Stimulated activated CD8-positive, alpha-beta memory T cell treated with anti-CD3 and anti-CD28 coated beads, Interleukin-2, amount 100 ng/mL, for 48 hours (primary cell): ENCODE results near the gene FLNC.

Experiments used
- DNase-seq, 2 donors: peaks; one replicate each; pipeline ENCODE4 v3.0.0-alpha.2; 2020; ENCODE audit warnings: low read depth in 2 of 2

The FLNC gene, protein sequence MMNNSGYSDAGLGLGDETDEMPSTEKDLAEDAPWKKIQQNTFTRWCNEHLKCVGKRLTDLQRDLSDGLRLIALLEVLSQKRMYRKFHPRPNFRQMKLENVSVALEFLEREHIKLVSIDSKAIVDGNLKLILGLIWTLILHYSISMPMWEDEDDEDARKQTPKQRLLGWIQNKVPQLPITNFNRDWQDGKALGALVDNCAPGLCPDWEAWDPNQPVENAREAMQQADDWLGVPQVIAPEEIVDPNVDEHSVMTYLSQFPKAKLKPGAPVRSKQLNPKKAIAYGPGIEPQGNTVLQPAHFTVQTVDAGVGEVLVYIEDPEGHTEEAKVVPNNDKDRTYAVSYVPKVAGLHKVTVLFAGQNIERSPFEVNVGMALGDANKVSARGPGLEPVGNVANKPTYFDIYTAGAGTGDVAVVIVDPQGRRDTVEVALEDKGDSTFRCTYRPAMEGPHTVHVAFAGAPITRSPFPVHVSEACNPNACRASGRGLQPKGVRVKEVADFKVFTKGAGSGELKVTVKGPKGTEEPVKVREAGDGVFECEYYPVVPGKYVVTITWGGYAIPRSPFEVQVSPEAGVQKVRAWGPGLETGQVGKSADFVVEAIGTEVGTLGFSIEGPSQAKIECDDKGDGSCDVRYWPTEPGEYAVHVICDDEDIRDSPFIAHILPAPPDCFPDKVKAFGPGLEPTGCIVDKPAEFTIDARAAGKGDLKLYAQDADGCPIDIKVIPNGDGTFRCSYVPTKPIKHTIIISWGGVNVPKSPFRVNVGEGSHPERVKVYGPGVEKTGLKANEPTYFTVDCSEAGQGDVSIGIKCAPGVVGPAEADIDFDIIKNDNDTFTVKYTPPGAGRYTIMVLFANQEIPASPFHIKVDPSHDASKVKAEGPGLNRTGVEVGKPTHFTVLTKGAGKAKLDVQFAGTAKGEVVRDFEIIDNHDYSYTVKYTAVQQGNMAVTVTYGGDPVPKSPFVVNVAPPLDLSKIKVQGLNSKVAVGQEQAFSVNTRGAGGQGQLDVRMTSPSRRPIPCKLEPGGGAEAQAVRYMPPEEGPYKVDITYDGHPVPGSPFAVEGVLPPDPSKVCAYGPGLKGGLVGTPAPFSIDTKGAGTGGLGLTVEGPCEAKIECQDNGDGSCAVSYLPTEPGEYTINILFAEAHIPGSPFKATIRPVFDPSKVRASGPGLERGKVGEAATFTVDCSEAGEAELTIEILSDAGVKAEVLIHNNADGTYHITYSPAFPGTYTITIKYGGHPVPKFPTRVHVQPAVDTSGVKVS (N-terminal part only)

DNA sequence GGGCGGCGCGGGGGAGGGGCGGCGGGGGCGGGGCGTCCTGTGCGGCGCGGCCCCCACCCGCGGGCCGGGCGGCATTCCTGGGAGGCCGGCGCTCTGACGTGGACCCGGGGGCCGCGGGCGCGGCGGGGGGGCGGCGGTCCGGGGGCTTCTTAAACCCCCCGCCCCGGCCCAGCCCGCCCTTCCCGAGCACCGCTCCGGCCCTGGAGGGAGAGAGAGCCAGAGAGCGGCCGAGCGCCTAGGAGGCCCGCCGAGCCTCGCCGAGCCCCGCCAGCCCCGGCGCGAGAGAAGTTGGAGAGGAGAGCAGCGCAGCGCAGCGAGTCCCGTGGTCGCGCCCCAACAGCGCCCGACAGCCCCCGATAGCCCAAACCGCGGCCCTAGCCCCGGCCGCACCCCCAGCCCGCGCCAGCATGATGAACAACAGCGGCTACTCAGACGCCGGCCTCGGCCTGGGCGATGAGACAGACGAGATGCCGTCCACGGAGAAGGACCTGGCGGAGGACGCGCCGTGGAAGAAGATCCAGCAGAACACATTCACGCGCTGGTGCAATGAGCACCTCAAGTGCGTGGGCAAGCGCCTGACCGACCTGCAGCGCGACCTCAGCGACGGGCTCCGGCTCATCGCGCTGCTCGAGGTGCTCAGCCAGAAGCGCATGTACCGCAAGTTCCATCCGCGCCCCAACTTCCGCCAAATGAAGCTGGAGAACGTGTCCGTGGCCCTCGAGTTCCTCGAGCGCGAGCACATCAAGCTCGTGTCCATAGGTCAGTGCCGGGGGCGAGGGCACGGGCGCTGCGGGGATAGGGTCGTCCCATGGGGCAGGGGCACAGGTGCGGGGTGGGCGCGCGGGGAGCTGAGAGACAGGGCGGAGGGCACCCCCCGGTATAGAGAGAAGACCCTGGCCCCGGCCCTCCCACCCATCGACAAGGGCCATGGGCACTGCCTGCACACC, at the start of gene FLNC:
Gene FLNC (plus strand): TSS at position 176 of the 947 bp plus-strand sequence. CDS start 232 bp downstream, at position 408.
- DNase-seq, result peak in 1 of 2 donors; percentile 9

DNA sequence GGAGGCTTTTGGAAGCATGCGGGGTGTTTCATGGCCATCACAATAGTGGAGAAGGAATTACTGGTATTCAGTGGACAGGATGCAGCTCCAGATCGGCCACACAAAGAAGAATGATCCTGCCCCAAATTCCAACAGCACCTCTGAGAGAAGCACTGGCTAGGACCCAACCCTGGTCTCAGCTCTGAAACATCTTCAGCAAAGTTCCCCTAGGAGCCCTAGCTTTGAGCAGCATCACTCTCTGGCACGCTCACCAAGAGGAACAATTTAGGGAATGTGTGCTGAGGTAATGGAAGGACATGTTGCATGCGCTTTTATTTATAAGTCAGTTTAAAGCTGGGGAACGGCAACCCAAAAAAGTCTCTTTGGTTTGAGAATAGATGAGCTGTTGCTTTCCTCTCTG, 49.1 kb upstream of the FLNC start:
- DNase-seq, result no peak

DNA sequence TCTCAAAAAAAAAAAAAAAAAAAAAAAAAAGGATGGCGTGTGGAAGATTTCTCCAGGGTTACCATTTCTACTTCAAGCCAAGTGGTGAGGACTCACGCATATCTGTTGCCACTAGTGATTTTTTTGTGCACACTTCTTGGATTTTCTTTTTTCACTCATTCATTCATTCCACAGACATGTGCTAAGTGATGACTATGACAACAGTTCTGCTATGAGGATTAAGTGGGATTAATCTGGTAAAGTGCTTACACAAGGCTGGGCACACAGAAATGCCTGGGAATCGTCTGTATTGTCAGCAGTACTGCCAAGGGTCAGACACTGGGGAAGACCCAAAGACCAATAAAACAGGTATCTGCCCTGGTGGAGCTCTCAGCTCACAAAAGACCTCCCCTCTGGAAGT, 48.4 kb upstream of the FLNC start:
- no peak for DNase-seq

DNA sequence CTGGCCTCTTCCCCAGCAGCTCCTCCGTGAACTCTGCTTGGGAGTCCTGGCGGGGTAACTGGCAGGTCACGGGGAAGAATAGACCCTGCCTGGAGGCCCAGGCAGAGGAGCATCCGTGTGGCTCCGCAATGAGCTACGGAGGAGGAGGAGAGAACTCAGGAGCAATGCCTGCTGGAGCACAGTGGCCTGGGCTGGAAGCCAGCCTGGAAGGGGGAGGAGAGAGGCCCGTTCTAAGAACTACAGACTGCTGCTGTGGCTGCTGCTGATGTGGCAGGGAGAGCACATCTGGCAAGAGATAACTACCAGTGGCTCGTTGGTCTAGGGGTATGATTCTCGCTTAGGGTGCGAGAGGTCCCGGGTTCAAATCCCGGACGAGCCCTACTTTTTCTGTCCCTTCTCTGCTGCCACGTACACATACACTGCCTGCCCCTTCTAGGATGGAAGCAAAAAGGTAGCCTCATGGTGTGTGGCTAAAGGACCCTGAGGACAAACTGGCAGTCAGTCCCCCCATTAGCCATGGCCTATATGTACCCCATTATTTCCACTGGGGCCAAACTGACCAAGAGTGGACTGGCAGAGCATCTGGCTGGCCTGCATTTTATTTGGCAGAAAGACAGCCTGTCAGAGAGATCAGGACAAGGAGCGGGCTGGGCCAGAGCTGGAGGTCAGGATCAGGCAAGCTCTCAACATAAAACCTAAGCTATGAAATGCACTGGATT, 46.9 kb upstream of the FLNC start:
- peak in 1 of 2 donors; percentile 13 for DNase-seq

DNA sequence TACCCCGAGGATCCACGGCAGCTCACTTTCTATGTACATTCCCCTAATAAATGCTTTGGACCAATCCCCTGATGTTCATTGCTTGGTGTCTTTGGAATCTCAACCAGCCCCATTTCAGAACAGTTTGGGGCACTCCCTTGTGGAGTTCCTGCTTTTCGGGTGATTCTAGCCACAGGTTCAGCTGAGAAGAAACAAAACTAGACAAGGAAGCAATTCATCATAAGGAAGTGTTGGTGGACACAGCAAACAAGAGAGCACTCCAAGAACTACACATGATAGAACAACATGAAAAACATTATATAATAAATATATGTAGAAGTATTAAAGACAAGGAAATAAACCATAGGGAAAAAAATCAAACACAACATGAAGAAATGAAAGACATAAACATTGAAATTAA, 44.5 kb upstream of the FLNC start:
- no peak for DNase-seq

DNA sequence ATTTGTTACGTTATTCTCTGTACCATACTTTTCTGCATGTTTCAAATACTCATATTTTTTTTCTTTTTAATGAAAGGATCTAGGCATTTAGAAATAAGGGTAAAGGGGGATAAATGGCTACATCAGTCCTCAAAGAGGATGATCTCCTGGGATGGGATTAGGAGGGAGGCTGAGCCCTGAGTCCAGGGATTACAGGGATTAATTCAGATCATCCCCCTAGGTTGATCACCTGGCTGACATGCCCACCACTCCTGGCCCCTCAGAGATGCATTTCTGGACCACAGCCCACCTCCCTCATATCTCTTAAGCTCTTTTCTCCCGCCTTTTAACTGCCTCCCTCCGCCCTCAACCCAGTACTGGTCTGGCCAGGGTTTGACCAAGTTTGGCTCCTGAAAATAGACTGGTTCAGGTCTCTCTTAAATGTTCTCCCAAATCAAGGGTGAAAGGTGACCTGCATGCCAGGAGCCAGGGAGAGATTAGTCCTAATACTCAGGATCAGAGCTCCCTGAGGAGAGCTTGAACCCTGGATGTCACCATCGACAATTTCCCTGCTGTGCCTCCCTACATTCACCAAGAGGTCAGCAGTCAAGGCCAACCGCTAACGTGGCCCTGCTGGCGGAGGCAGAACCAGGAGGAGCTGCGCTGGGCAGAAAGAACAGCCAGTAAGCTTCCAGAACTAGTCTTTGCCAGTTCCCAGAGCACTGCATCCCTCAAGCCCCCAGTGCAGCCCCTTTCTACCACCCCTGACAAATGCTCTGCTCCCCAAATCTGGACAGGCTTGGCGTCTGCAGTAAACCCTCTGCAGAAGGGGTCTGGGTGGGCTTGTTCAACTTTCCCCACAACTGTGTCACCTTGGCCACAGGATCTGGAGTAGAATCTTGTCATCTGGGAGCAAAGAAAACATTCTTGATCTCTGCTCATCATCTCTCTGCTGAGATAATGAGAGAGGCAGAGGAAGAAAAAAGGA, 41.5 kb upstream of the FLNC start:
- DNase-seq, result no peak

DNA sequence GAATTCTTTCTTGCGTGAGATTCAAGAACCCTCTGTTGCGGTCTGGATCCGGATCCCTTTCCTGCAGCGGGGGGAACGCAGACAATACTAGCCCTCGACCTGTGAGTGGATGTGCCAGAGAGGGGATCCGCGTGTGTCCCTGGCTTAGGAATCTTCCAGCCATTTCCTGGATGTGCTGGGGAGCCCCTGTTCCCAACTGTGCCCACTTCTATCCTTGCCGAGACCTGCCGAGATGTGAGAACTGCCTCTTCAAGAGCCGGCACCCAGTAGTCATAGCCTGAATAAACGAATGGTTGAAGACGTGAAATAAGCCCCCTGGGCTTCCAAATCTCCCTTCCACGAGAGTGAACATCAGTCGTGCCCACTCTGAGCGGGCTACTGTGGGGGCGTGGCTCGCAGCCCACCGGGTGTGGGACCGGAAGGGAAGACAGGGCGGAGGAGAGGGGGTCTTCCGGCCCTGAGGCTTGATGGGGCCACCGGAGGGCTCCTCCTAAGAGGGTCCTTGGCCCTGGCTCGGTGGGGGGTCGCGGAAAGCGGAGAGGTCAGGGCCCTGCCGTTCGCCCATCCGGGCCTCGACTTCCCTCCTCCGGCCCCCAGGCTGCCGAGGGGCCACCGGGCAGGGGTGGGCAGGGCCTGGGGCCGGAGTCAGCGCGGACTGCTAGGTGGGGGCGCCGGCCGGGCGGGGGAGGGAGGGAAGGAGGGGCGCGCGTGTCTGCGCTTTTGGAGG, 39.7 kb upstream of the FLNC start:
- no peak for DNase-seq

DNA sequence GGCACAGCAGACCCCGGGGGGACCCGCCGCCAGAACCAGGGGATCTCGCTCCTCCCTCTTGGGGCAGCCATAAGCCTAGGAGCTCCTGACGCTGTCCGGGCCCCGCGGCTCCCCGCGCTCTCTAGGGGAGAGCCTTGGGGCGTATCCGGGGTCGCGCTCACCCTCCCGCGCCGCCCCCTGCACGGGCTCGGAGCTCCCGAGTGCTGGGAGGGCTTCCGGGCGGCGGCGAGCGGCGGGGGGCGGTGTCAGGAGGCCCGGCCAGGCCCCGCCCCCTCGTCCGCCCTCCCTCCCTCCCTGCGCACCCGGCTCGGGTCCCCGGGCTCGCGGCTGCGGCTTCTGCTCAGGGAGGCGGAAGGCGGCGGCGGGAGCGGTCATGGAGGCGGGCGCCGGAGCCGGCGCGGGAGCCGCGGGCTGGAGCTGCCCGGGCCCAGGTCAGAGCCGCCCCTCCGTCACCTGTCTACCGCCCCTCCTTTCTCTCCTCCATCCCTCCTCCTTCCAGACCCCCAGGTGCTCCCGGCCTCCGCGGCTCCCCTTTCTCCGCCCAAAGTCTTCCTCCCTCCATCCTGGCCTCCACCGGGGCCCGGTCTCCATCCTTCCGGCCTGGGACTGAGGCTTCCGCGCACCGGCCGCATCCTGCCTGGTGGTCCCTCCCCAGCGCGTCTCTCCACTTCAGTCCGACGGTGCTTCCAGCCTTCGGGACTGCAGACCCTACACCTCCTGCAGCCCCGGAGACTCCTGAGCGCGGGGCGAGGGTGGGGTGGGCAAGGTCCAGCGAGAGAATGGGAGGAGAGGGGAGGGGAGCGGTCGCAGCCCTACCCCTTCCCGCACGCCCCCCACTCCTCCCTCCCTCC, 38.9 kb upstream of the FLNC start, which contains the start of gene CCDC136:
Gene CCDC136 (plus strand): TSS at position 848 of the 851 bp plus-strand sequence. CDS start 444 bp downstream, outside the sequence.
- peak; percentile 70 for DNase-seq

DNA sequence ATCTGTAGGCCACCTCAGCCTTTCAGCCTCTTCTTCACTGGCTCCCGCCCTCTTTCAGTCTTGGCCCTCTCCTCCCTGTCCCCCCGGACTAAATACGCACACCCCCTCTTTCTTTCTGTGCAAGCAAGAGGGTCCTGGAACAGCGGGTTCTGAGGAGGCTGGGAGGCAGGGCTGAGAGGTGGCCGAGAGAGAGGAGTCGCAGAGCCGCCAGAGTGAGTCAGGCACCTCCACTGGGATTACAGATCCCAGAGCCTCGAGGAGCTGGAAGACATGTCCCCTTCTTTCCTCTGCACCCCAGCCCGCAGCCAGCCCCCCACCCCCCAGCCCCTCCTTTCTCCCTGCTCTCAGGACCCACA, 38.3 kb upstream of the FLNC start:
- no peak for DNase-seq

DNA sequence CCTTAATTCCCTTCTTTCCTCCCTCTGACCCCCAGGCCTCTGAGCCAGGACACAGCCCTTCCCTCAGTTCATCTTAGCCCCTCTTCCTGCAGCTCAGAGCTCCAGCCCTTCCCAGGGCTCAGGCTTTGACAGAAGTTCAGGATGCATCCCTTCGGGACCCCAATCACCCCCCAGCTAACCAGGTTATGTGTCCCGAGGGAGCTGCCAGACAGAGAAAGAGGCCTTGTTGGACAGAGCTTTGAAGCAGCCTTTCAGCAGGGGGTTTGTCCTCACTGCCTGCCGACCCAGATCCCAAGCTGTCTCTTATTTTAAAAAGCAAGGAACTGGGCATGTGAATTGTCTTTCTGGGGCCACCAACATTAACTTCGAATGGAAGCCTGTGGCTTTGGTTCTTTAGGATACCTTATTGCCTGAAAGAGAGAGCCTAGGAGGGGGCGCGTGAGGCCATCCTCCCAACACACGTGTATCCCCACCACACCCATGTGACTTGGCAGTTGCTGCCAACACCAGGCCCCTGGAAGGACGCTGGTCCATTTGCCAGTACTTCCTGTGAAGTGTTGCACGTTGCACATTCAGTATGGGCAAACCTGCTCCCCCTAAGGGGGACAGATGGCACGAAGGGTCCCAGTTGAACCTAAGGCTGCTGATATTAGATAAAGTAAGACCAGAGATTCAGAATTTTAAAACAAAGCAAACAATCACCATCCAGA, 37.6 kb upstream of the FLNC start:
- DNase-seq, result no peak

DNA sequence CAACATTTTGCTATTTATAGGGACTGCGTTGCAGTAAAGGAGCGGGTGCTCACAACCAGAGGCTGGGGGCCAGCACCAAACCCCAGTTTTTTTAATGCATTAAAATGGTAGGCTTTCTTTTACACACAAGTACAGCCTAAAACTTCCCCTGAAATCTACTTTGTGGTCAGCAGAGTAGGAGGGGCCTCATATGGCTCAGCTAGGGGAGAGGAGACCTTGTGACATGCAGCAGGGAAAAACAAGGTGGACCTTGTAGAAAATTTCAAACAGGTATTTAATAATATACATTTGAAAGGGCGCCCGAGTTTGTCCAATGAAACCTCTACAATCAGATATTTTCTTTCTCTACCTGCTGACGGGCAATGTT, 37.0 kb upstream of the FLNC start:
- no peak for DNase-seq

DNA sequence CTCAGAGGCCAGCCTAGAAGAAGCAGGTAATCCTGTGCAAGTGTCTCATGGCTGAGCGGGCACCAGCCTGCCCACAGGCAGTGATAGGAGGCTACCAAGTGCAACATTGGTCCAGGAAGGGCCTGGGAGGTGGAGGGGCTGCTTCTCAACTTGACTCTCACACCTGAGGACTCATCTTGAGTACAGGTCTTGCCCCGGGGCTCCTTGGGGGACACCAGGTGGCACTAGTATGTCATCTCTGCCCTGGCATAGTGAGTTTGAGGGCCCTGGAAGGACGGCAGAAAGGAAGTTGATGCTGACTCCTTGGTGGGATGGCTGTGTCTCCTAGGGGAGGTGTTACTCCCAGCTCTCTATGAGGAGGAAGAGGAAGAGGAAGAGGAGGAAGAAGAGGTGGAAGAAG, 36.2 kb upstream of the FLNC start:
- no peak for DNase-seq

DNA sequence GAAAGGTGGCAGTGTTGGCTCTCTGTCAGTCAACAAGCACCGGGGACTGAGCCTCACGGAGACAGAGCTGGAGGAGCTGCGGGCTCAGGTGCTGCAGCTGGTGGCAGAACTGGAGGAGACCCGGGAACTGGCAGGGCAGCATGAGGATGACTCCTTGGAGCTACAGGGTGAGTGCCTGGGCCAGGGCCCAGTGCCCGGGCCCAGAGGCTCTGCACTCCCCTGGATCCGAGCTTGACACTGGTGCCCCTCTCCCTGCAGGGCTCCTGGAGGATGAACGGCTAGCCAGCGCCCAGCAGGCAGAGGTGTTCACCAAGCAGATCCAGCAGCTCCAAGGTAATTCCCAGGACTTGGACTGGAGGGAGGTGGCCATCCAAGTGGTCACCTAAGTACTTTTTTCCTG, 35.8 kb upstream of the FLNC start:
- DNase-seq, result no peak

DNA sequence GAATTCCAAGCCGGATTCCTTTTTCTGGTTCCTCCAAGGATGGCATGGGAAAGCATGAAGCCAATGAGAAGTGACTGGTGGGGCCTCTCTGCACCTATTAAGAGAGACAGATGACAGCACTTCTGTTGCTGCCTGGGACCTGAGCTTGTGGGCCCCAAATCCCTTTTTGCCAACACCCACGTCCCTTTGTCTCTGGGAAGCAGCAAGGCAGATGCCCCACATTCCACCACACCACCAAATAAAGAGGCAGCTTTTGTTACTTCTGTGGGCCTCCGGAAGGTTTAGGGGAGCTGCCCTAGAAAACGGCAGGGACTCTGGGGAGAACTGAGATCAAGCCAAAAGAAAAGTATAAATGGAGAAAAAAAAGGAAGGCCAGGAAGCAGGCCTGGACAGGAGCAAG, 35.1 kb upstream of the FLNC start:
- no peak for DNase-seq

DNA sequence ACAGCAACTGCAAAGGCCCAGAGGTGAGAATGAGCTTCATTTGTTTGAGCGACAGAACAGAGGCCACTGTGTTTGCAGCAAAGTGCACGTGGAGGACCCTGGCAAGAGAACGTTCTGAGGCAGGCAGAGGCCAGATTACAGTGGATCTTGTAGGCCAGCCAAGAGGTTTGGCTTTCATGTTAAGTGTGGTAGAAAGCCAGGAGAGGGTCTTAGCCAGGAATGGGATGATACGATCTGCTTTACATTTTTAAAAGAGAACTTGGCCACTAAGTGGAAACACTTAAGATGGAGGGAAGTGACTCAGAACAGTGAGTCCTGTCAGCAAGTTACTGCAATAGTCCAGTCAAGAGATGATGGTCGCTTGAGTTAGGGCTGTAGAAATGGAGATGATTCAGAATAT, 33.9 kb upstream of the FLNC start:
- DNase-seq, result no peak

DNA sequence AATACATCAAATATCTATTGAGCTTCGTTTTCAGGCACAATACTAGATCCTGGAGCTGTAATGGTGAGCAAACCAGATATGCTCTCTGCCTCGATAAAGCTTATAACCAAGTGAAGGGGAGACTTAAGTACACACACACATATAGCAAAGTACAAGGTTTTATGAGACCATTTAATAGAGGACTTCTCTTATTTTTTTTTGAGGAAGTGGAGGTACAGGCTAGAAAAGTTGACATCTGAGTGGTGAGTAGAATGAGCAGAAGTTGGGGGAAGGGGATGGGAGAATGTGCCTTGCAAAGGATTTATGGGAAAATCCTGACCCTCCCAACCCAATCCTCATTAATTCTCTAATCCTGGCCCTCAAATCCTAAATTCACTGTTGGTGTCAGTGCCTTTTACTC, 30.8 kb upstream of the FLNC start:
- no peak for DNase-seq

DNA sequence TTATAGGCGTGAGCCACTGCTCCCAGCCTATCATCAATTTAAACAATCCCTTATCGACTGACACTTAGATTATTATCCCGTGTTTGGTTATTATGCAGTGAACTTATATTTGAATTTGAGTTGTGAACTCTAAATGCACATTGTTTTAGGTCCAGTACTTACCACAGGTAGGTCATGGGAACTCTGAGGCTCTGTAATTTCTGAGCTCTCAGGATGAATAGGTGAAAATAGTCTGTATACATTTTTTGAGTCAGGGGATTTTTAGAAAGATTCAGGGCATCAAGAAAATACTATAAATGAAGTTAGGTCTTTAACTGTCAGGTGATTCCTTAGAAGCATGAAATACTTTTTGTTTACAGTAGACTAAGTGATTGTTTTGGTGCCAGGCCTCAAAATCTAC, 29.6 kb upstream of the FLNC start:
- DNase-seq, result no peak
